ENCODE data around the gene DNAI4. TPM values are rescaled to one million over a fixed set of nuclear protein-coding genes. Genes with fewer than 3 reads are reported as not detected.
"Not testable (repeated sequence)": the region's sequence is repeated elsewhere in the genome, so short reads cannot be mapped to it uniquely, and the experiment has no call there.

Gene DNAI4
- total RNA-seq, 1 experiment from 2014 or later, result 1.6 TPM

- DNase-seq; H3K27me3 ChIP-seq (ENCODE audit: control insufficient read depth, insufficient read depth, low read length); H3K4me3 ChIP-seq (ENCODE audit: insufficient read depth, low read depth, low read length); H3K36me3 ChIP-seq (replicated peaks; ENCODE audit: control insufficient read depth, insufficient read depth, low read length): not testable (repeated sequence)
Measured at GRCh38 chr1:66915203-66915602, 9.5 kb downstream of the DNAI4 start.

GRCh38 chr1:66893712-66894111 is 30.9 kb downstream of the DNAI4 start:
- DNase-seq, result no peak
- Histone ChIP-seq H3K36me3 (replicated peaks; ENCODE audit: control insufficient read depth, insufficient read depth, low read length) (no peaks in the 10 kb centered on the region), H3K4me3 (ENCODE audit: insufficient read depth, low read depth, low read length) (no peak overlapping the region), H3K27me3 (ENCODE audit: control insufficient read depth, insufficient read depth, low read length) (no peaks in the 10 kb centered on the region)

DNA sequence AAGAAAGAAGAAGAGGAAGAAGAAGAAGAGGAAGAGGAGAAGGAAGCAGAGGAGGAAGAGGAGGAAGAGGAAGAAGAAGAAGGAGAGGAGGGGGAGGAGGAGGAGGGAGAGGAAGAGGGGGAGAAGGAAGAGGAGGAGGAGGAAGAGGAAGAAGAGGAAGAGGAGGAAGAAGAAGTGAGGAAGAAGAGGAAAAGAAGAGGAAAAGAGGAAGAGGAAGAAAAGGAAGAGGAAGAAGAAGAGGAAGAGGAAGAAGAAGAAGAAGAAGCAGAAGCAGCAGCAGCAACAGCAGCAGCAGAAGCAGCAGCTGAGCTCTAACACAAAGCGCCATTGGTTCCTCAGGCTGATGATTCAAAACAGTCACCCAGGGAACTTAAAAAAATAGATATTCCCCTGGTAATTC is 34.0 kb downstream of the DNAI4 start:
- Histone ChIP-seq H3K27me3 (ENCODE audit: control insufficient read depth, insufficient read depth, low read length) (no peaks in the 10 kb centered on the region), H3K4me3 (ENCODE audit: insufficient read depth, low read depth, low read length) (no peak overlapping the region), H3K36me3 (replicated peaks; ENCODE audit: control insufficient read depth, insufficient read depth, low read length) (no peaks in the 10 kb centered on the region)
- DNase-seq, result no peak

GRCh38 chr1:66889030-66889429 is 35.6 kb downstream of the DNAI4 start:
- no peak for DNase-seq
- Histone ChIP-seq H3K36me3 (replicated peaks; ENCODE audit: control insufficient read depth, insufficient read depth, low read length) (no peaks in the 10 kb centered on the region), H3K4me3 (ENCODE audit: insufficient read depth, low read depth, low read length) (no peak overlapping the region), H3K27me3 (ENCODE audit: control insufficient read depth, insufficient read depth, low read length) (no peaks in the 10 kb centered on the region)

DNA sequence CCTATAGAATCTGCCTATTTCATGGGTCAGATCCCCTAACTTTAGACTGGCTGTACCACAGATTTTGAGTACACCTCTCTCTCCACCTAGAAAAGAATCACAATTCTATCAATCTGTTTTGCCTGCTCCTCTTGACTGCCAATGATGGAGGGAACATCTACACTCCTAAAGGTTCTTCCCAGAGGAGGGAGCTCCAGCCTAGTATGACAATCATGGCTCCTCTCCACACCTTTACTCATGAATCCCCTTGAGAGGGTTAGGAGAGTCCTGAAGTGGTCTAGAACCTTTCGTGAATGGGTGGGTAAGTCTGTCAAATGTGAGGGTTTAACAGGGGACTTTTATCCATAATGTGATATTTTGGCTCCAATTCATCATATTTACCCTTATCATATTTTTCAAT is 48.0 kb downstream of the DNAI4 start:
- no peak for DNase-seq
- no peaks in the 10 kb centered on the region for H3K36me3 ChIP-seq (replicated peaks; ENCODE audit: control insufficient read depth, insufficient read depth, low read length)
- no peaks in the 10 kb centered on the region for H3K27me3 ChIP-seq (ENCODE audit: control insufficient read depth, insufficient read depth, low read length)
- H3K4me3 ChIP-seq (ENCODE audit: insufficient read depth, low read depth, low read length), result no peak overlapping the region

- Histone ChIP-seq H3K4me3 (ENCODE audit: insufficient read depth, low read depth, low read length) (no peak overlapping the region), H3K27me3 (ENCODE audit: control insufficient read depth, insufficient read depth, low read length) (no peaks in the 10 kb centered on the region), H3K36me3 (replicated peaks; ENCODE audit: control insufficient read depth, insufficient read depth, low read length) (no peaks in the 10 kb centered on the region)
- no peak for DNase-seq
Measured at GRCh38 chr1:66873111-66873510, 51.5 kb downstream of the DNAI4 start.

DNA sequence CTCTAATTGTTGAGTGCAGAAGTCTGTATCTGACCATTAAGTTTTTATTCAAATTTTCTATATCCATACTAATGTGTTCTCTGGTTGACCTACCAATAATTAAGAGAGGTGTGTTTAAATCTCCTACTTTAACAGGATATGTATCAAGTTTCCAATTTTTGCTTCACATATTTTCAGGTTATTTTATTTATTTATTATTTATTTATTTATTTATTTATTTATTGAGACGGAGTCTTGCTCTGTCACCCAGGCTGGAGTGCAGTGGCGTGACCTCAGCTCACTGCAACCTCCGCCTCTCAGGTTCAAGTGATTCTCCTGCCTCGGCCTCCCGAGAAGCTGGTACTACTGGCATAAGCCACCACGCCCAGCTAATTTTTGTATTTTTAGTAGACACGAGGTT is 52.6 kb downstream of the DNAI4 start:
- not testable (repeated sequence) for H3K4me3 ChIP-seq (ENCODE audit: insufficient read depth, low read depth, low read length); H3K27me3 ChIP-seq (ENCODE audit: control insufficient read depth, insufficient read depth, low read length); DNase-seq; H3K36me3 ChIP-seq (replicated peaks; ENCODE audit: control insufficient read depth, insufficient read depth, low read length)

DNA sequence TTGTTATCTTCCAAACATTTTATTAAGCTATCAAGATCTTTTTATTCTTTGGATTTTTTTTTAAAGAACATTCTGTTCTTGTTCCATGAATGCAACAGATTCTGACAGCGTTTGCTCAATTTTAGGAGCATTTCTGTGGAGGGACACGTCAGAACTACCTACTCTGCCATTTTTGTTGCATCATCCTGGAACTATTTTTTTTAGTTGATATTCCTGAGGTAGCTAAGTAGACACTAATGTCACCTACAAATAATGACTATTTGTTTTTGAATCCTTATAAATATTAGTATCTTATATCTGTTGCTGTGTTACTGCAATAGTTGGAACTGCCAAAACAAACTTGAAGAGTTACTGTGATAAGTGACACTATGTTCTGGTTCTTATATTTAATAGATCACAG is 57.2 kb downstream of the DNAI4 start:
- Histone ChIP-seq H3K4me3 (ENCODE audit: insufficient read depth, low read depth, low read length) (no peak overlapping the region), H3K36me3 (replicated peaks; ENCODE audit: control insufficient read depth, insufficient read depth, low read length) (no peaks in the 10 kb centered on the region), H3K27me3 (ENCODE audit: control insufficient read depth, insufficient read depth, low read length) (no peaks in the 10 kb centered on the region)
- no peak for DNase-seq

- H3K4me3 ChIP-seq (ENCODE audit: insufficient read depth, low read depth, low read length), result no peak overlapping the region
- DNase-seq, result no peak
Measured at GRCh38 chr1:66860529-66860928, 64.1 kb downstream of the DNAI4 start.

DNA sequence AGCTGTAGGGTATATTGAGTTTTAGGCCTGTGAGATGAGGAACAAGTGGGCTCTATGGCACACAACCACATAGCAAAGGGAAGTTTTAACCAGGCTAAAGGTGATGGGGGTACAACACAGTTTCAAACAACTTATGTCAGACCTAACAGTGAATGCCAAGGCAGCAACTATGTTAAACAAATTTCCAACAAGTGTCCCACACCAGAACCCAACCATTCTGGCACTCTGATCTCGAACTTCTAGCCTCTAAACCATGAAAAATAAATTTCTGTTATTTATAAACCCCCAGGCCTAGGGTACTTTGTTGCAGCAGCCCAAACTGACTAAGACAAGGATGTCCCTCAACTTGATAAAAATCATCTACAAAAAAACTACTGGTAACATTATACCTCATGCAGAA is 71.3 kb downstream of the DNAI4 start:
- no peaks in the 10 kb centered on the region for H3K36me3 ChIP-seq (replicated peaks; ENCODE audit: control insufficient read depth, insufficient read depth, low read length)
- no peak for DNase-seq
- no peaks in the 10 kb centered on the region for H3K27me3 ChIP-seq (ENCODE audit: control insufficient read depth, insufficient read depth, low read length)
- no peak overlapping the region for H3K4me3 ChIP-seq (ENCODE audit: insufficient read depth, low read depth, low read length)

More at GRCh38 chr1:66860529-66860928, 64.1 kb downstream of the DNAI4 start:
- Histone ChIP-seq H3K27me3 (ENCODE audit: control insufficient read depth, insufficient read depth, low read length) (no peaks in the 10 kb centered on the region), H3K36me3 (replicated peaks; ENCODE audit: control insufficient read depth, insufficient read depth, low read length) (no peaks in the 10 kb centered on the region)

GRCh38 chr1:66852870-66853269 is 71.8 kb downstream of the DNAI4 start:
- H3K27me3 ChIP-seq (ENCODE audit: control insufficient read depth, insufficient read depth, low read length), result no peaks in the 10 kb centered on the region
- DNase-seq, result no peak

DNA sequence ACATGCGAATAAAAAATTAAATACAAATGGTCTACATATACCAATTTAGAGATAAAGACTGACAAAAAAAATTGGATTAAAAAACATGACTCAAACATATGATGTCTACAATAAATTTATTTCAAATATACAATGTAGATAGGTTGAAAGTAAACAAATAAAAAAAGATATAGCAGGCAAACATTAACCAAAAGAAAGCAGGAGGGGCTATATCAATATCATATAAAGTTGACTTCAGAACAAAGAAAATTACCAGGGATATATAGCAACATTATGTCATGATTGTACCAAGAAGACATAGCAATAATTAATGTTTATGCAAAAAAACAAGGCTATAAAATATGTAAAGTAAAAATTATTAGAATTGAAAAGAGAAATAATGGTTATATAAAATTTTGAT is 73.7 kb downstream of the DNAI4 start:
- DNase-seq, result no peak

More at GRCh38 chr1:66852870-66853269, 71.8 kb downstream of the DNAI4 start:
- H3K36me3 ChIP-seq (replicated peaks; ENCODE audit: control insufficient read depth, insufficient read depth, low read length), result no peaks in the 10 kb centered on the region
- no peak overlapping the region for H3K4me3 ChIP-seq (ENCODE audit: insufficient read depth, low read depth, low read length)

GRCh38 chr1:66848193-66848592 is 76.5 kb downstream of the DNAI4 start:
- H3K27me3 ChIP-seq (ENCODE audit: control insufficient read depth, insufficient read depth, low read length), result no peaks in the 10 kb centered on the region
- H3K36me3 ChIP-seq (replicated peaks; ENCODE audit: control insufficient read depth, insufficient read depth, low read length), result no peaks in the 10 kb centered on the region
- no peak for DNase-seq
- no peak overlapping the region for H3K4me3 ChIP-seq (ENCODE audit: insufficient read depth, low read depth, low read length)

More for the DNA sequence above, 73.7 kb downstream of the DNAI4 start:
- Histone ChIP-seq H3K27me3 (ENCODE audit: control insufficient read depth, insufficient read depth, low read length) (no peaks in the 10 kb centered on the region), H3K36me3 (replicated peaks; ENCODE audit: control insufficient read depth, insufficient read depth, low read length) (no peaks in the 10 kb centered on the region), H3K4me3 (ENCODE audit: insufficient read depth, low read depth, low read length) (no peak overlapping the region)

DNA sequence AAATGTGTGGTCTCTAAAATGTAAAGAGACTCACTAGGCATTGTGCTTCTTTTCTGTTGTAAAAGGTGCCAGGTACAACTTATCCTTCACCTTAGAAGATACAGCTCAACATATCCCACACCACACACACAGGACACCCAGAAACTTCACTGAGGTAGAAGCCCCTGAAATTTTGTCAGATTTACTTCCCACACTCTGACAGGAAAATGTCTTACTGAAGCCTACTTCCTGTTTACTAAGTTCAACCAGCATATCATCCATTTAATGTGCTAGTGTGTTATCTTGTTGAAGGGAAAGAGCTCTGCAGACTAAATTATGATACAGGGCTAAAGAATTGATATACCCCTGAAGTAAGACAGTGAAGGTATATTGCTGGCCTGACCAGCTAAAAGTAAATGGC is 83.7 kb downstream of the DNAI4 start:
- H3K27me3 ChIP-seq (ENCODE audit: control insufficient read depth, insufficient read depth, low read length), result no peaks in the 10 kb centered on the region
- H3K4me3 ChIP-seq (ENCODE audit: insufficient read depth, low read depth, low read length), result no peak overlapping the region
- DNase-seq, result no peak
- H3K36me3 ChIP-seq (replicated peaks; ENCODE audit: control insufficient read depth, insufficient read depth, low read length), result no peaks in the 10 kb centered on the region

- H3K4me3 ChIP-seq (ENCODE audit: insufficient read depth, low read depth, low read length), result no peak overlapping the region
- no peak for DNase-seq
- H3K36me3 ChIP-seq (replicated peaks; ENCODE audit: control insufficient read depth, insufficient read depth, low read length), result no peaks in the 10 kb centered on the region
- no peaks in the 10 kb centered on the region; the same call in 1 of the 2 replicates for H3K27me3 ChIP-seq (ENCODE audit: control insufficient read depth, insufficient read depth, low read length)
Measured at GRCh38 chr1:66834926-66835325, 89.7 kb downstream of the DNAI4 start.

GRCh38 chr1:66833112-66833511 is 91.5 kb downstream of the DNAI4 start:
- H3K4me3 ChIP-seq (ENCODE audit: insufficient read depth, low read depth, low read length), result no peak overlapping the region
- no peak for DNase-seq
- H3K27me3 ChIP-seq (ENCODE audit: control insufficient read depth, insufficient read depth, low read length), result no peaks in the 10 kb centered on the region; the same call in 1 of the 2 replicates
- H3K36me3 ChIP-seq (replicated peaks; ENCODE audit: control insufficient read depth, insufficient read depth, low read length), result no peaks in the 10 kb centered on the region

Measured in H7 (cell line).